Thymus (tissue), 11 donors: Measurements from ENCODE around the gene KCNJ14. TPM values are rescaled to one million over a fixed set of nuclear protein-coding genes. Genes with fewer than 3 reads are reported as not detected.

Experiments used
- DNase-seq, 9 donors: peaks; one replicate each; pipeline ENCODE4 v3.0.0-alpha.2; 2013; ENCODE audit warnings: low spot score in 9 of 9, low read depth in 6 of 9, missing footprints in 1 of 9
- H3K27ac ChIP-seq, 2 donors: one replicate each; pipeline ENCODE4 v1.5.1; 2013; ENCODE audit warnings: control low read depth in 1 of 2, low read depth in 1 of 2, low read length in 1 of 2, mild to moderate bottlenecking in 1 of 2, moderate library complexity in 1 of 2
- H3K27me3 ChIP-seq, 2 donors: one replicate each; pipeline ENCODE4 v1.5.1; 2013; ENCODE audit warnings: low read length in 1 of 2; ENCODE audit not compliant: control insufficient read depth in 2 of 2, insufficient read depth in 1 of 2
- H3K36me3 ChIP-seq, 2 donors: one replicate each; pipeline ENCODE4 v1.5.1; 2013; ENCODE audit warnings: low read length in 1 of 2, mild to moderate bottlenecking in 1 of 2, moderate library complexity in 1 of 2; ENCODE audit not compliant: control insufficient read depth in 2 of 2, insufficient read depth in 2 of 2
- H3K4me1 ChIP-seq, 2 donors: one replicate each; pipeline ENCODE4 v1.5.1; 2013; ENCODE audit warnings: low read length in 2 of 2; ENCODE audit not compliant: control insufficient read depth in 2 of 2, insufficient read depth in 2 of 2
- H3K4me3 ChIP-seq, 2 donors: one replicate each; pipeline ENCODE4 v1.5.1; 2013; ENCODE audit warnings: low read length in 2 of 2, control low read depth in 1 of 2, mild to moderate bottlenecking in 1 of 2
- H3K9me3 ChIP-seq, 2 donors: one replicate each; pipeline ENCODE4 v1.5.1; 2013; ENCODE audit warnings: low read length in 1 of 2, mild to moderate bottlenecking in 1 of 2; ENCODE audit not compliant: control insufficient read depth in 2 of 2, insufficient read depth in 1 of 2
- whole genome bisulfite sequencing: extraction: QIAGEN DNeasy Blood & Tissue Kit; methylation state at CpG from one replicate; pipeline ENCODE4 v1.1.7; 2013; 5-methylcytosine and 5-hydroxymethylcytosine counted together
- polyA plus RNA-seq: library from polyadenylated mRNA; stranded (reverse); fragments of 200-250 nt; gene quantifications from one replicate; pipeline ENCODE4 v1.2.3, GENCODE V29; 2013
- total RNA-seq: library from RNA; stranded (reverse); fragments of 120-200 nt; gene quantifications from one replicate; pipeline ENCODE4 v1.2.4, GENCODE V29; 2013
- donor health status: healthy.

Gene KCNJ14
- total and polyA plus RNA-seq, 2 donors = 0.19 to 0.78 TPM

DNA sequence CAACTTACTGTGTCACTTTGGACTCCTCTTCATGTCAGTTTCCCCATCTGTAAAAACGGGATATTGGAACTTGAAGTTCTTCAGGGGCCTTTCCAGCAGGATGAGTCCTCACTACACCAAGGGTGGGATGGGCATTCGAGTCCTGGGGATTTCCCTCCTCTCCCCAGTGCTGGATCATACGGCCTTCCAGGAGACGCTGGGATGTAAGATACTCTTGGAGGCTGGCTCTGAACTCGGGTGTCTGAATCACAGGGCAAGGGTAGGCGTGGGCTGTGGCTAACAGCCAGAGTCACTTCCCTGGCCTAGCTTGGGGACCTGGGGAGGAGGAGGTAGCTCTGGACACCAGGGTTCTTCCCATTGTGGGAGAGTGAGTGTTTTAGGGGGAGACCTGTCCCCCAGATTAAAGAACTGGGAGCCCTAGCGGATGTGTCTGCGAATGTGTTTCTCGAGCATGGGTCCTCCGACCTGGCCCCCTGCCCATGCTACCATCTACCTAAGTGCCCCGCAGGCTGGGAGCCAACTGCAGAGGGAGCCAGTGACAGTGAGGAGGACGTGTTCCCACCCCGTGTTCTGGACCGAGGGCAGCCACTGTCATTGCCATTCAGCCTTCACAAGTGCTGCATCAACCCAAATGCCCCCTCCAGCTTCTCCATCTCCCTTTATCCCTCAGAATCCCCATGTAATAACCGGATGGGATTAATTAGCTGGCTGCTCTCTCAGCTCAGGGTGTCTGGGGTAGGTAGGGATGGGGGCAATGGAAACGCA is 11.4 kb downstream of the KCNJ14 start:
- 92% methylated on average over 16 of the region's 16 CpGs for WGBS
- Histone ChIP-seq H3K27me3 (no peaks in the 10 kb centered on the region), H3K9me3 (no peaks in the 10 kb centered on the region), H3K27ac (no peak overlapping the region), H3K4me3 (no peak overlapping the region), H3K36me3 (peaks cover 15 to 16% of the 10 kb centered on the region in 2 donors), H3K4me1 (peaks cover 15 to 20% of the 10 kb centered on the region in 2 donors)
- DNase-seq = no peak

DNA sequence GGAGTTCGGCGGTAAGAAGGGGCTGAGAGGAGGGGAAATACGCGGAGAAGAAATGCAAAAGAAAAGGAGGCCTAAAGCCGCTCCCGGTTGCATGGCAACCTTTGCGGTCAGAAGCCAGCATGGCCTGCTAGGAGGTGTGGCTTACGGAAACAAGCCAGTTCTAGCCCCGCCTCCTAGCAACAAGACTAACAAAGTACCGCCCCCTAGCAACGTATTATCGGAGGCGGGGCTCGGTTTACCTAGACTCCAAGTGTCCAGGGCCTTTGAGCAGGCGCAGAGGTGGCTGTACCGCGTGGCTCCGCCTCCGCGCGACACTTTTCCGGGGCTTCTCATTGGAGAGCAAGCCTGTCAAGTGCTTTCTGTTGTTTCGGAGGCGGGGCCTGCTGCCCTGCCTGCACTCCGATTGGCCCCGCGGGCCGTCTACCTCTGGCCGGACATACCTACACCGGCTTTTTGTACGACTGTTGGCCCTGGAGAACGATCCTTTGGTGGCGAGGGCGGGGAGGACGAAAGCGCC is 13.5 kb downstream of the KCNJ14 start:
- DNase-seq = peak; percentile 100
- WGBS = under 1% methylated on average over 36 of the region's 36 CpGs
- Histone ChIP-seq H3K36me3 (peaks cover 36 to 37% of the 10 kb centered on the region in 2 donors), H3K4me3 (peak overlapping the region; percentile 84 to 88), H3K27ac (peak overlapping the region; percentile 43 to 92), H3K4me1 (peaks cover 15 to 24% of the 10 kb centered on the region in 2 donors), H3K27me3 (no peaks in the 10 kb centered on the region), H3K9me3 (no peaks in the 10 kb centered on the region)

DNA sequence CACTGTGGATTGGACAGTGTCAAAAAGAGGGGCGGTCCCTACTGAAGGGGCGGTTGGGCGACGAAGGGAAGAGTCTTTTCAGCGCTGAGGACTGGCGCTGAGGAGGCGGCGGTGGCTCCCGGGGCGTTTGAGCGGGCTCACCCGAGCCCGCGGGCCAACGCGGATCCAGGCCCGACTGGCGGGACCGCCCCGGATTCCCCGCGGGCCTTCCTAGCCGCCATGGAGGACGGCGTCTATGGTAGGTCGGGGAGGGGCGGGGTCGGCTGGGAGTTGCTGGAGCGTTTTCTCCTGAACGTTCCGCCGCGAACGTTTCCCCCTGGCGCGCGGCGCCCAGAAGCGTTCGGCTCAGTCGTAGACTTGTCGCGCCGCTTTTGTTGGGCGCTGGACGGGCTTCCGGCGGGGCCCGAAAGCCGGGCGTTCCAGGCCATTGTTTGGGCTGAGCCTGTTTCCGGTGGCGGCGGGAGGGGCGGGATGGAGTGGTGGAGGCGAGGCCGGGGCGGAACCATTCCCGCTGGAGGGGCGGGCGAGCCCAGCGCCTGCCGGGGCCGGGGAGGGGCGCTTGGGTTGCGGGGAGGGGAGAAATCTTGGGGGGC is 14.0 kb downstream of the KCNJ14 start, which contains the start of gene CYTH2:
TSS of gene CYTH2 (plus strand) at position 81 of the 593 bp plus-strand sequence. CDS start at position 220, 139 bp downstream.
- H3K36me3 ChIP-seq = peaks cover 42 to 43% of the 10 kb centered on the region in 2 donors
- WGBS = under 1% methylated on average over 66 of the region's 66 CpGs
- peak in 4 of 9 donors; percentile 51 to 81 (median 70) for DNase-seq
- no peaks in the 10 kb centered on the region for H3K9me3 ChIP-seq
- peaks cover 21 to 30% of the 10 kb centered on the region in 2 donors for H3K4me1 ChIP-seq
- H3K27ac ChIP-seq = peak within 1 kb of the TSS; percentile 92 to 95
- peak within 1 kb of the TSS; percentile 84 to 88 for H3K4me3 ChIP-seq
- H3K27me3 ChIP-seq = no peaks in the 10 kb centered on the region

DNA sequence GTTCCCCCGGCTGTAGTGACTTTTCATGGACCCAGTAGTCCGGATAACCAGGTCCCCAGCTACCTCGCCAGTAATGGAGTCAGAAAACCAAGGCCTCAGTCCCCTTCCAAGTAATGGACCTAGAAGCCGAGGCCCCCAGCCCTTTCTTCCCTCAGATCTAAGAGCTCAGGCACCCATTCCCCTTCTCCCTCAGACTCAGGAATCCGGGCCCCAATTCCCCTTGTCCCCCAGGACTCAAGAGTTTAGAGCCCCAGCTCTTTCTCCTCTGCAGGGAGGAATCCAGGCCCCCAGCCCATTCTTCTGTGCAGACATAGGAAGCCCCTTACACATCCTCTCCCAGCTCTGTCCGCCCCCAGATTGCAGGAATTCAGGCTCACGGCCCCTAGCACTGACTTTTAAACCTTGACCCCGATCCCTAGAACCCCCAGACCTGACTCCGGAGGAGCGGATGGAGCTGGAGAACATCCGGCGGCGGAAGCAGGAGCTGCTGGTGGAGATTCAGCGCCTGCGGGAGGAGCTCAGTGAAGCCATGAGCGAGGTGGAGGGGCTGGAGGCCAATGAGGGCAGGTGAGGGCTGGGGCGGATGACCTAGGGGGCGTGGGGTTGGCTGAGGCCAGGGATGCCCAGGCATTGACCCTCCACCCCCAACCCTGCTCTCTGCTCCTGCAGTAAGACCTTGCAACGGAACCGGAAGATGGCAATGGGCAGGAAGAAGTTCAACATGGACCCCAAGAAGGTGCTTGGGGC is 14.7 kb downstream of the KCNJ14 start:
- DNase-seq = no peak
- Histone ChIP-seq H3K36me3 (peaks cover 49 to 50% of the 10 kb centered on the region in 2 donors), H3K4me1 (peaks cover 28 to 37% of the 10 kb centered on the region in 2 donors), H3K4me3 (peak overlapping the region; percentile 84 to 88), H3K9me3 (no peaks in the 10 kb centered on the region), H3K27me3 (no peaks in the 10 kb centered on the region), H3K27ac (peak overlapping the region; percentile 41 to 43)
- WGBS = 73% methylated on average over 20 of the region's 20 CpGs

DNA sequence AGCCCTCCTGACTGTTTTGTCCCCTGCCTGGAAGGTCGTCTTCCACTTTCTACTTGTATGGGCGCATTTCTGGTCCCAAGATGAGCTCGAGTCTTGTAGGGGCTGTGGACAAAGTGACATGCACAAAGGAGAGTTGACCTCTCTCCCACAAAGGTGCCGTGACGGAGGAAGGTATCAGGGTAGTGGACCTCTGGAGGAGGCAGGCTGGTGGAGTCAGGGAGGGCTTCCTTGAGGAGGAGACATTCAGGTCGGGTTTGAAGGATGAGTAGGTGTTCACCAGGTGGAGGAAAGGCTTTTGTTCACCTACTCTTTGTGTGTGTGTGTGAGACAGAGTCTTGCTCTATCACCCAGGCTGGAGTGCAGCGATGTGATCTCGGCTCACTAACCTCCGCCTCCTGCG is 15.5 kb downstream of the KCNJ14 start:
- no peak overlapping the region for H3K4me3 ChIP-seq
- no peak for DNase-seq
- peaks cover 56% of the 10 kb centered on the region in 2 donors for H3K36me3 ChIP-seq
- H3K27me3 ChIP-seq = no peaks in the 10 kb centered on the region
- H3K4me1 ChIP-seq = peaks cover 36 to 45% of the 10 kb centered on the region in 2 donors
- H3K9me3 ChIP-seq = peaks cover 0 to 5% of the 10 kb centered on the region in 2 donors
- H3K27ac ChIP-seq = no peak overlapping the region
- 96% methylated on average over 10 of the region's 10 CpGs for WGBS

DNA sequence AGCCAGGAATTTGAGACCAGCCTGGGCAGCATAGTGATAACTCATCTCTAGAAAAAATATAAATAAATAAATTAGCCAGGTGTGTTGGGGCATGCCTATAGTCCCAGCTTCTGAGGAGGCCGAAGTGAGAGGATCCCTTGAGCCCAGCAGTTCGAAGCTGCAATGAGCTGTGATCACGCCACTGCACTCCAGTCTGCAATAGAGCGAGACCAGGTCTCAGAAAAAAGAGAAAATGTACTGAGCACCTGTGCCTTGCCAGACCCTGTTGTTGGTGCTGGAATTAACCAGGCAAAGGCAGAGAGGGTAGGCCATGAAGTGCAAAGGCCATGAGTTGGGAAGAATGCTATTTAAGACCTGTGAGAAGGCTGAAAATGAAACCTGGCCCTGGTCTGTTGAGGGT is 16.5 kb downstream of the KCNJ14 start:
- 94% methylated on average over 4 of the region's 4 CpGs for WGBS
- no peaks in the 10 kb centered on the region for H3K27me3 ChIP-seq
- peaks cover 0 to 6% of the 10 kb centered on the region in 2 donors for H3K9me3 ChIP-seq
- no peak overlapping the region for H3K4me3 ChIP-seq
- H3K4me1 ChIP-seq = peaks cover 36 to 48% of the 10 kb centered on the region in 2 donors
- DNase-seq = no peak
- H3K36me3 ChIP-seq = peaks cover 66% of the 10 kb centered on the region in 2 donors
- no peak overlapping the region for H3K27ac ChIP-seq

DNA sequence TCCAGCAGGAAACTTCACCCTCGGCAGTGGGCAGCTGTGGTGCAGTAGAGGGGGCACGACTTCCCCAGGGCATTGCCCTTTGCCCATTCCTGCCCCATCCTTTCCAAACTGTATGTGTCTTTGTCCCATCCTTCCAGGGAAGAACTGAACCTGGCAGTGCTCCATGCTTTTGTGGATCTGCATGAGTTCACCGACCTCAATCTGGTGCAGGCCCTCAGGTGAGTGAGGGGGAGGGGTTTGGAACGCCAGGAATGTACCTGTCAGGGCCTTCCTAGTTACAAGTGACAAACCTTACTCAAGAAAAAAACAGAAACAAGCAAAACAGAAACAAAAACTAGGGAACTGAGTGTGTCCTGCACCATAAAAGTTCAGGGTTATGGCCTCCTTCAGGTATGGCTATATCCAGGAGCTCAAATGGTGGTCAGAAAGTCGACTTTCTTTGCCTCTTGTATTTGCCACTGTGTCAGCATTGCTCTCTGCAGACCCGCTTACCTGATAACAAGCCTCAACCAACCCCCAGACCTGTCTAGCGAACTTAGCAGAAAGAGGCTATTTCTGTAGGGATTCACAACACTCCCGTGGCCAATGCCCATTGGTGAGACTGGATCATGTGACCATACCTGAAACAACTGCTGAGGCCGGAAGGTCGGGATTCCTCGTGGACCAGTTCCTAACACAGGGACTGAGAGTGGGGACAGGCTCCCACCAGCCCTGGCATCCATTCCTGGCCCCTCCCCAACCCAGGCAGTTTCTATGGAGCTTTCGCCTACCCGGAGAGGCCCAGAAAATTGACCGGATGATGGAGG is 18.0 kb downstream of the KCNJ14 start:
- WGBS = 97% methylated on average over 14 of the region's 14 CpGs
- no peak for DNase-seq
- Histone ChIP-seq H3K4me1 (peaks cover 33 to 45% of the 10 kb centered on the region in 2 donors), H3K27me3 (no peaks in the 10 kb centered on the region), H3K4me3 (no peak overlapping the region), H3K9me3 (peaks cover 0 to 6% of the 10 kb centered on the region in 2 donors), H3K27ac (no peak overlapping the region), H3K36me3 (peaks cover 81% of the 10 kb centered on the region in 2 donors)

DNA sequence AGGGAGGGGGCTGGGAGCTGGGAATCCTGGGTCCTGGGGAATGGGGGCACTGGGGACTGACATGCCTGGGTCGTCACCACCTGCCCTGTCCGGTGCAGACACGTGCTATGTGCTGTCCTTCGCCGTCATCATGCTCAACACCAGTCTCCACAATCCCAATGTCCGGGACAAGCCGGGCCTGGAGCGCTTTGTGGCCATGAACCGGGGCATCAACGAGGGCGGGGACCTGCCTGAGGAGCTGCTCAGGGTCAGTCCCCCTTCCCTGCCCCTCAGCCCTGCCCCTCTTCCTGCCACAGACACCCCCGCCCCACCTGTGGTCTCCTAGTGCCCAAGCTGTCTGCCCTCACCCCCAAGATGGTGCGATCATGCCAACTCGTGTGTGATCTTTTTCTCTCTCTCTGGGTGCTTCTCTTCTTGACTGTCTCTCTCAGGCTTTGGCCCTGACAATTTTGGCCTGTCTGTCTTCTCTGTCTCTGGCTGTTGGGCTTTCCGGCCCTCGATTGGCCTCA is 18.8 kb downstream of the KCNJ14 start:
- DNase-seq = no peak
- WGBS = 98% methylated on average over 16 of the region's 16 CpGs
- Histone ChIP-seq H3K4me1 (peaks cover 31 to 43% of the 10 kb centered on the region in 2 donors), H3K36me3 (peaks cover 87 to 88% of the 10 kb centered on the region in 2 donors), H3K27ac (no peak overlapping the region), H3K27me3 (no peaks in the 10 kb centered on the region), H3K4me3 (no peak overlapping the region), H3K9me3 (peaks cover 0 to 6% of the 10 kb centered on the region in 2 donors)
